NCI-H2227 (cell line): ENCODE measurements around the gene LSP1.

Experiments
- DNase-seq: peaks from one replicate; lab custom pipeline; 2025; ENCODE audit not compliant: unreplicated experiment; lab: John Stamatoyannopoulos, UW

The LSP1 gene

GRCh38 chr11:1913271-1914060, 60.6 kb downstream of the LSP1 start:
- DNase-seq = no peak

DNA sequence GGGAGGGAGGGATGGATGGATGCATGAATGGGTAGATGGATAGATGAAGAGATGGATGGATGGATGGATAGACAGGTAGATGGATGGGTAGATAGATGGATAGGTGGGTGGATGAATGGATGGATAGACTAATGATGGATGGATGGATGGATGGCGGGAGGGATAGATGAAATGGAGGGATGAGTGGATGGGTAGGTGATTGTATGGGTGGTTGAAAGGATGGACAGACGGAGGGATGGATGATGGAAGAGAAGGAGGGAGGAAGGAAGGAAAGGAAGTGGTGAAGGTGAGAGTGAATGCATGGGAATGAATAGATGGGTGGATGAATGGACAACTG, 62.9 kb downstream of the LSP1 start:
- no peak for DNase-seq

DNA sequence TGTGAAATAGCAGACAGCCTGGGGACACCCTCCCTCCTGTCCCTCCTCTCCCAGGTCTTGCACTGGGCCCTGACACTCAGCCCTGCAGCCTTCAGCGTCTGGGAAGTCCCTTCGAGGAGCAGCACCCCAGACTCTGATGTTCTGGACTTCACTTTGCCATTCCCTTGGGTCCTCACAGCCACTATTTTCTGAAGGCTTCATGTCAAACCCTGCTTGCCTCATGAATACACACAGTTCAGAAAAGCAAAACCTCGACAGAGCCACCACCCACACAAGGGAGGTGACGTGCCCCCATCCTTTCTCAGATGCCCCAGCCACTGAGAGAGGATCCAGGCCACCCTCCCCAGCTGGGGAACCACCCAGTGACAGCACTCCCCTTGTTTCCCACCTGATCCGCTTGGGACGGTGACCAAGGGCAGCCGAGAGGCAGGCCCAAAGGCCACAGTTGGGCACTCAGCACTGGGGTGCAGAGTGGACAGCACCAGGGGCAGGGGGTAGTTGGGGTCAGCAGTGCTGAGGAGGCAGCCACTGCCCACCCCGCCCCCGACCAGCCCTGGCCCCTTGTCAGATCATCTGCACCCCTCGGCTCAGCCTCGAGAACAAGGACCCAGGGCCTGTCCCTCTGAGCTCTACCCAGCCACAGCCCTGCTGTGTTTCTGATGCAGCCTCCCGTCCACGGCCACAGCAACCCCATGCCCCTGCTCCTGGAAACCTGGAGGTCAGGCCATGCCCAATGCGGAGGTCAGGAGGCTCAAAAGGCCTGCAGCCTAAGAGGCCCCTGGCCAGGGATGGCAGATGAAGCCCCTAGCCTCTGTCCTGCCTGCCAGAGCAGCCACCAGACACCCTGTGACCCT, 63.5 kb downstream of the LSP1 start:
- DNase-seq = no peak

DNA sequence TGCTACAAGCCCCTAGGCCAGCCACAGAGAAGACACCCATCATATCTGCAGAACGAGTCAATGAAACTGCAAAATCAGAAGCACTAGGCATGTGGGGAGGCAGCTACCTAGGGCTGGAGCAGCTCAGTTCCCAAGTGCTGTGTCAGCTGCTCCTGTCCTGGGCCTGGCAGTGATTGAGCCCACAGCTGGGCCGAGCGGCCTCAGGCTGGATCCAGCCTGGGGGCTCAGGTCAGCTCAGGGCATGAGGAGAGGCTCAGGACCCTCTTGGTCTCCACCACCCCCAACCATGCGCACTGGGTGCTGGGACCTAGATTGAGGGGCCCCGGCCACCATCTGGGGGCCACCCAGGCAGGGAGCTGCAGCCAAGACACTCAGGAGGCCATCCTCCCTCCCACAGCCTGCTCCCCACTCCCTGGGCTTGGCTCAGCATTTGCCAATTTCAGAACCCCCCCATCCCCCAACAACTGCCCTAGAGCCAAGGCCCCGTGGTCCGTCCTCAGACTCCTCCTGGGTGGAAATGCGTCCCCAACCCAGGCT, 64.2 kb downstream of the LSP1 start:
- DNase-seq = no peak

DNA sequence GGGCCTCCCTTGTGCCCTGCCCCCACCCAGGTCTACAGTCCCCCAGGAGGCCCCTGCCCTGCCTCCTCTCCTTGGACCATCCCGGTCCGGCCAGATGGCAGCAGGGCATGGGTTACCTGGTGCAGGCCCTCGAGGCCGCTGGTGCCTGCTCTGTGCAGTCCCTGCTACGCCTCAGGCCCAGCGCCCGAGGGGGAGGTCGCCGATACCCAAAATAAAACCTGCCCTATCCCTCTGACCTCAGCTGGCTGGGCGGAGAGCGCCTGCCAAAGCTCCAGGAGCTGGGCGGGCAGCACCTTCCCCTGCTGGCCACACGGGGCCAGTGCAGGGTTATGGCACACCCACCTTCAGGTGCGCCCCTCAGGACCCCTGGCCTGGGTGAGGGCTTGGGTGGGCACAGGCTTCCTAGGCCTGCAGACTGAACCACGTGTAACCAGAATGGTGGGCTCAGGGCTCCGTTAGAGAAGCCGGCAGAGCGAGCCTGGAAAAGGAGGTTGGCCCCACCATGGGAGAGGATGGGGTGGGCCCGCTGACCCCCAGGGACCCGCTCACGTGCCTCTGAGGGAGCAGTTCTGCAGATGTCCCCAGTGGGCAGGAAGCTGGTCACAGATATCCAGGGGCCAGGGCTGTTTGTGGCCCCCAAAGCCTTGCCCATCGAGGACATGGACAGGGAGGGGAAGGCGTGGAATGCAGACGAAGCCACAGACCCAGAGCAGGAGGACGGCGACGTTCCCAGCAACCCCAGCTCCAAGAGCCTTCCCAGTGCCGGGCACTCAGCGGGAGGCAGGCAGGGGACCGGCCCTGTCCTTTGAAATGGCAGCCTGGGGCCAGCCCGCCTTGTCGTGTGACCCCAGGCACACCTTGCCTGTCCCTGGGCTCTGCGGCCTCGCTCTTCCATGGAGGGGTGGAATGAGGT, 64.9 kb downstream of the LSP1 start:
- no peak for DNase-seq

- no peak for DNase-seq
These were observed 65.8 kb downstream of the LSP1 start for GRCh38 chr11:1918436-1919315.

DNA sequence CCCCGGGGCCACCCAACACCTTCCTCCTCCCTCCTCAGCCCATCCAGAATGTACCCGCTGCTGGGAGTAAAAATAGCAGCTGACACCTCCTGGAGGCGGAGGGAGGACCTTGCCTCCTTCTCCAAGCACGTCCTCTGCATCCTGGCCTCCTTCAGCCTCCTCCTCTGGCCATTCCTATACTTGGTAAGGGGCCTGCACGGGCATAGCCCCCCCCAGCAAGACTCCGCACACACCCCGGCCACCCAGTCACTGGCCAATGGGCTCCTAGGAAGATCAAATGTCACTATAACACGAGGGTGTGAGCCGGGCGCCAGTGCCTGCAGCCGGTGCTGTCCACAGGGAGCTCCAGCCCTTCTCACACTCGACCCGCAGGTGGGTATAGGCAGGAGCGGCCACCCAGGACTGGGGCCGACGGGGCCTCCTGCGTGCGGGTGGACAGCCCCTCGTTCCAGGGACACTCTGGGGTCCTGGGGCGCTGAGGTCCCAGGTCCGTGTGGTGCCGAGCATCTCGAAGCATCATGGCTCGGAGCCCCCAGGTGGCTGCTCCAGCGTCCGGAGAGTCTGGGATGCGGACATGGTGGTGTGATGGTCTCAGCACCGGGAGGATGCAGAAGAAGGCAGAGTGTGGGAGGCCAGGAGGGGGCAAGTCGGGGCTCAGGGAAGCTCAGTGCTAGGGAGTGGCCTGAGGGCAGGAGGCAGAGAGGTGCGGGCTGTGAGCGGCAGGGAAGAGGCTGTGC, 66.7 kb downstream of the LSP1 start, which contains the start of gene TNNT3:
Gene TNNT3 (plus strand): TSS at position 313 of the 737 bp plus-strand sequence. CDS start 3,172 bp downstream, outside the sequence.
- DNase-seq = no peak

DNA sequence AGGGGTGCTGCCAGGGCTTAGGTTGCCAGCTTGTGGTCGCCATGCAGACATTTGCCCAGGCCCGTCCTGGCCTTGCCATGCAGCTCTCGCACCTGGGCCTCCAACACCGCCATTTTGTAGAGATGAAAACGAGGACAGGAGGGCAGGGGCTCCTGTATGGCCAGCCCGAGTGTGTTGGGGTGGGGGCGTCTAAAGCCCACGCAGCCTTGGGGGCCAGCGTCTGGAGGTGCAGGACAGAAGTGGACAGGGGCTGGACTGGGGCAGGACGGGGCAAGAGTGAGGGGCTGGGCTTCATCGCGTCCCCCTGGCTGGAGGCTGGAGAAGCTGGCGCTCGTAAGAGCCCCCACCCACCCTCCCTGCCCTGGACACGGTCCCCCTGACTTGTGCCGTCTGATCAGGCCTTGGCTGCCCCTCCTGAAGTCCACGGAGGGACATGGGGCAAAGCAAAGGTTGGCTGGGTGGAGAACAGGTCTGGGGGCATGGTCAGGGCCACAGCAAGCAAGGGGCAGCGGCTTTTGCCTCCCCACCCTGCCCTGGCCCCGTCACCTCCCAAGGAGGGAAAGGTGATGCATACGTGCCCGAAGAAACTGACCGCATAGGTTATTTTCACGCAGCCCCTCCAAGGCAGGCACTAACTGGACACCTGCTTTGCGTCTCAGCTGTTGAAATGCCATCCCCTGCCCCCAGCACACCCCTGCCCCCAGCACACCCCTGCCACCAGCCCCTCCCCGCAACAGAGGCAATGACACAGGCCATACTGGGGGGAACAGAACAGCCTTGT, 67.4 kb downstream of the LSP1 start:
- no peak for DNase-seq

GRCh38 chr11:1920909-1921573, 68.2 kb downstream of the LSP1 start:
- DNase-seq = no peak

DNA sequence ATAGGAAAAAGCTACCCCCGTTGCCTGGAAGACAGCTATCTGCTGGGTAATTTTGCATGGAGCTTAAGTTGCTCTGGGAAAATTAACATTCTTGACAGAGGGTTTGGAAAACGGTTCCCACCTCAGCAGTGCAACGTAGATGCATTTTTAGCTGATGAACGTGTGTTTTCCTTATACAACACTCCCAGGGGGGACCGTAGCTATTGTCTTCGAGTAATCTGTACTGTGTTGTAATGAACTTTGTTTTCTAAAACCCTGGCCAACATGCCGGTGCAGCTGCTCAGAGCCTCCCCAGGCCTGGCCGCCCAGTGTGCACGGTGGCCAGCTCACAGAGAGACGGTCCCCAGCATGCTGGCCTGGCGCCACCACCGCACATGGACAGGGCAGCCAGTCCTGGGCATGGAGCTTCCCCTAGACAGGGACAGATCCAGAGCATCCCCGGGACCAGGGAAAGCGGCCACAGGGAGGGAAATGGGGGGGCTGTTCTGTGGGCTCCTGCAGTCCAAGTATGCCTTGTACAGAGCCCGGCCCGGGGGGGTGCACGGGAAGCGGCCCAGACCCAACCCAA, 68.8 kb downstream of the LSP1 start:
- DNase-seq = no peak

DNA sequence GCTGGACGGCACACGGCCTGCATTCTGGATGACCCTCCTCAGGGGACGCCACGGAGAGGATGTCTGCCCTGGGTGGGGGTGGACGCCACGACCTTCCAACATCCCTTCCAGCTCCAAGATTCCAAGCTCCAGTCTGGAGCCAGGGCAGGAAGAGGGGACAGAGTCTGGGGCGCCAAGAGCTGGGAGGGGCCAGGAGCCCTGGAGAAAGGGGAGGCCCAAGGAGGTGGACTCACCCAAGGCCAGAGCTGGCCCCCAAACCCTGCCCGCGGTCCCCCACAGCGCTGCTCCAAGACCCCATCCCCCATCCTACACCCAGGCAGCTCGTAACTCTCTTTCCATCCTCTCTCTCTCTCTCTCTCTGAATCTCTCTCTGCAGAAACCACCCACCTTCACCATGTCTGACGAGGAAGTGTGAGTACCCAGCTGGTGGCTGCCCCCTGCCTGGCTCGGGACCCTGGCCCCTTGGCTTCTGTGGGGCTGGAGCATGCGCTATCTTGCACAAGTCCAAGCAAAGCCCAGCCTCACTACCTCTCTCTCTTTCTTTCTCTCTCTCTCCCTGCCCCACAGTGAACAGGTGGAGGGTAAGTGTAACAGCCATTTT, 69.7 kb downstream of the LSP1 start:
- no peak for DNase-seq

DNA sequence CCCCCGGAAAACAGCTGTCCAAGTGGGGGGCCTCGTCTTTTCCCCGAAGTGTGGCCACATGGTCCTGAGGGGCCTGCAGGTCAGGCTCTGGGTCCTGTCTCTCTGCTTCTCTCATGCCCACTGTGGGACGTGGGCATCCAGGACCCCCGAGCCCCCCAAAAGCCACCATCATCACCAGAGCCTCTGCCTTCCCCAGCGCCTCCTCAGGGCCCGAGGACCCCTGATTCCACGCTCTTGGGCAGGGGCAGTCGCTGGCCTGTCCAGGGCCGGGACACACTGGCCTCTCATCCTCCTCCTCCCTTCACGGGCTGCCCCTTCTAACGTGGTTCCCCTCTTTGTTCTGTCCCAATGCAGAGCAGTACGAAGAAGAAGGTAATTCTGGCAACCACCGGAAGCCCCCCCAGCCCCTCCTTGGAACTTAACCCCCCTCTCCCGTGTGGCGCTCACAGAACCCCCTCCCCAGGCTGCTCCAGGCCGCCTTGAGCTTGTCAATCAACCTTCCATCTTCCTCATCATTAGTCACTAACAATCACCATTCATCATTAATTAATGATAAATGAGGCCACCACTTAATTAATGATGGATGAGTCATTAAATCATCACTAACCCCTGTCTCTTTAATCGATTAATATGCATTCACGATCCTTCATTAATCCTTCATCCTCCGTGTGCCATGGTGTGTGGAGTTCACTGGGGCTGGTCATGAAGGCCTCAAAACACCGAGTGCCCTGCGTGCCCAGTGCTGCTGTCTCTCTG, 70.5 kb downstream of the LSP1 start:
- no peak for DNase-seq

- no peak for DNase-seq
These were observed 71.3 kb downstream of the LSP1 start for GRCh38 chr11:1924181-1924580.

DNA sequence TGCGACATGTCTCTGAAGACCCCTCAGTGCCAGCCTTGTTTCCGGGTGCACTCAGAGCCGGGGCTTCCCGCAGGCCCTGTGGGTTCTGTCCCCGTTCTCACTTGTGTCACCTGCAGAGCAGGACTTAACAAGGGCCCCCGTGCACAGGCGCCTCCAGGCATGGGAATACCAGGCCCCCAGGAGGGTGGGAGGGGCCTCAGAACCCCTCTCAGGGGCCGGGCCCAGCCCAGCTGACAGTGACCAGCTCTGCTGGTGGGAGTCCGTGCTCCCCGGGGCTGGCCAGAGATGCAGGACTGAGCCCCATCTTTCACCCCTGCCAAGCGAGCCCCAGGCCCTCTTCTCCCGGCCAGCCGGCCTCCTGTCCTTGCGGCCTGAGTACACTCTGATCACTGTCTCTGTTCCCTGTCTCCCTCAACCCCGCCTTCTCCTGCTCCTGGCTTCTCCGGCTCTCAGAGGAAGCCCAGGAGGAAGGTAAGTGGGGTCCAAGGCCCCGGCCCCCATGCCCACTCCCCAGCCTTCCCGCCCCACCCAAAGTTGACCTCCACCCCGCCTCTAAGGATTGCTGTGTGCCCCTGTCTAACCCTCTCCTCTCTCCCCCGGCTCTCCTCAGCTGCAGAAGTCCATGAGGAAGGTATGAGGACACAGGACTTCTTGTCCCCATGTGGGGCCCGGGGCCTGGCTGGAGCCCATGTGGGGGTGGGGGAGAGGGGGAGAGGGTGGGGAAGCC, 71.9 kb downstream of the LSP1 start:
- no peak for DNase-seq

DNA sequence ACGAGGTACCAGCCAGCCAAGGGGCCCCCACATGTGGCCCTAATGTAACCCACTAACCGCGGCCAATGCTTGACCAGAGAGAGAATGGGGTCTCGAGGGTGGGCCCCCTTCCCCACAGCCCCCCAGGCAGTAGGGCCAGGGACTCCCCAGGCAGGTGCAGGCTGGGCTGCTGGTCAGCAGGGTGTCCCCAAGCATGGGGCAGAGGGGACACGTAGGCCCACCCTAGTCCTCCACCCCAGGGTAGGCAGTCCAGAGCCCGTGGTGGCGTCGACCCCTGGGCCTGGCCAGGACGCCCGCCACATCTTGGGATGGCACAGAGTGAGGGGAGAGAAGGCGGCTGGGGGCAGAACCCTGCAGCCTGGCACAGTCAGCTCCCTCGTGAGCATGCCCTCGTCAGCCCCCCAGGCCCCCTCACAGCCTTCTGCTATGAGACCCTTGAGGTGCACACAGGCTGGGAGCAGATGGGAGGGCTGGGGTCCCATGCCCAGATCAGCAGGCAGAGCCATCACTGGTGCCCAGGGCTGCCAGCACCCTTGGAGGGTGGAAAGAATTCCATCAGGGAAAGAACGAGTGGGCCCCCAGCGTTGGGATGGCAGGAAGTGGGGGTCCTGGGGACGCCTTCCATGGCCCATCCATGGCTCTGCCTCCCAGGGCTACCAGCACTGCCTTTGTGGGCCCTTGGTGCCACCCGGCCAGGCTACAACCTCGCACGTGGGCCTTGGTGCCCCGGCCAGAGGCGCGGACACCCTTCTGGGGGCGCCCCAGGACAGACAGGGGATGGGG, 72.7 kb downstream of the LSP1 start:
- DNase-seq = no peak
